SK-N-MC (cell line): ENCODE measurements around the gene TEX13D.

Experiments
- DNase-seq: peaks from one replicate; pipeline ENCODE4 v3.0.0-alpha.2; 2011; ENCODE audit warnings: low read depth, low spot score
- H3K27ac ChIP-seq: fragments of 200-600 bp; sonication (generic); 2 replicates; pipeline ENCODE4 v1.5.1; 2016; ENCODE audit warnings: mixed run types
- H3K36me3 ChIP-seq: fragments of 200-600 bp; sonication (generic); 2 replicates; pipeline ENCODE4 v1.6.1; 2017; ENCODE audit warnings: antibody characterized with exemption, low read length, mixed read lengths; ENCODE audit not compliant: insufficient read depth
- H3K4me3 ChIP-seq: fragments of 200-600 bp; sonication (generic); 2 replicates; pipeline ENCODE4 v1.5.1; 2016
- H3K9ac ChIP-seq: fragments of 200-600 bp; sonication (generic); 2 replicates; pipeline ENCODE4 v1.8.0; 2017; ENCODE audit warnings: mixed run types, mixed read lengths; ENCODE audit not compliant: insufficient read length
- H3K9me3 ChIP-seq: fragments of 200-600 bp; sonication (generic); 2 replicates; pipeline ENCODE4 v1.6.1; 2017; ENCODE audit warnings: low read depth, mild to moderate bottlenecking, antibody characterized with exemption, low read length, moderate library complexity, mixed read lengths
- EZH2 ChIP-seq: fragments of 200-600 bp; sonication (generic); IDR thresholded peaks from one replicate; pipeline ENCODE4 v1.6.1; 2017; ENCODE audit warnings: antibody characterized with exemption
- FOXP2 ChIP-seq: optimal IDR thresholded peaks from 2 replicates; pipeline ENCODE3; 2011; ENCODE audit warnings: mild to moderate bottlenecking, moderate library complexity; ENCODE audit not compliant: insufficient read depth; ENCODE audit errors: extremely low read length, control extremely low read depth
- POLR2AphosphoS5 ChIP-seq: IDR thresholded peaks from 2 replicates; pipeline ENCODE4 v1.6.1; 2012; ENCODE audit warnings: mild to moderate bottlenecking, low read depth, low read length, borderline replicate concordance

TEX13D gene

GRCh38 chrX:124369722-124370121 is 37.3 kb downstream of the TEX13D start:
- TF ChIP-seq EZH2 (no peak), FOXP2 (no peak), POLR2AphosphoS5 (no peak)
- no peaks in the 10 kb centered on the region for H3K36me3 ChIP-seq
- DNase-seq: no peak
- no peak overlapping the region for H3K9ac ChIP-seq
- no peak overlapping the region for H3K27ac ChIP-seq
- H3K9me3 ChIP-seq: no peaks in the 10 kb centered on the region
- no peak overlapping the region for H3K4me3 ChIP-seq

DNA sequence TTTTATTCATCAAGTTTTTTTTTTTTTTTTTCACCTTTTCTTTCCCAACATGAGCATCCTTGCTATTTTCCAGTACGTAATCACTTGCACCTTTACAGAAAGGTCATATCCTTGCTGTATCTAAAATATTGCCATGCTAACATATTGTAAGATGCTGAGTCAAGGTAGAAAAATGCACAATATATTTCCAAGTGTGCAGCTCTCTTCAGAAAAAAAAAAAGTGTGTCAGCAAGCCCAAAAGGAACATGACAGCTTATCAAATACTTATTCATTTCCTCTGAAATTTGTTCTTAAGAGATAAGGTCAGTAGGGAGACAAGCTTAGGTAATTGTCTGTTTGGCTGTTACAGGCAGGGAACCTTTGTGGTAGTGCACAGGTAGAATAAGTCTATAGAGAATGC is 40.9 kb downstream of the TEX13D start:
- Histone ChIP-seq H3K9ac (no peak overlapping the region), H3K27ac (no peak overlapping the region), H3K4me3 (no peak overlapping the region), H3K36me3 (no peaks in the 10 kb centered on the region), H3K9me3 (no peaks in the 10 kb centered on the region)
- DNase-seq: no peak
- no peak for TF ChIP-seq EZH2

GRCh38 chrX:124378643-124379042 is 46.2 kb downstream of the TEX13D start:
- peak overlapping the region; percentile 68 for H3K4me3 ChIP-seq
- DNase-seq: peak; percentile 63
- TF ChIP-seq FOXP2 (no peak), EZH2 (no peak), POLR2AphosphoS5 (peak; percentile 28; the same call in 1 of the 2 replicates)
- H3K36me3 ChIP-seq: no peaks in the 10 kb centered on the region
- H3K9ac ChIP-seq: peak overlapping the region; percentile 60
- peak overlapping the region; percentile 98 for H3K27ac ChIP-seq
- no peaks in the 10 kb centered on the region for H3K9me3 ChIP-seq

- Histone ChIP-seq H3K9ac (no peak overlapping the region), H3K9me3 (no peaks in the 10 kb centered on the region), H3K27ac (no peak overlapping the region), H3K4me3 (no peak overlapping the region), H3K36me3 (no peaks in the 10 kb centered on the region)
- DNase-seq: no peak
- no peak for TF ChIP-seq FOXP2
These were observed 50.9 kb downstream of the TEX13D start for GRCh38 chrX:124383354-124383753.

DNA sequence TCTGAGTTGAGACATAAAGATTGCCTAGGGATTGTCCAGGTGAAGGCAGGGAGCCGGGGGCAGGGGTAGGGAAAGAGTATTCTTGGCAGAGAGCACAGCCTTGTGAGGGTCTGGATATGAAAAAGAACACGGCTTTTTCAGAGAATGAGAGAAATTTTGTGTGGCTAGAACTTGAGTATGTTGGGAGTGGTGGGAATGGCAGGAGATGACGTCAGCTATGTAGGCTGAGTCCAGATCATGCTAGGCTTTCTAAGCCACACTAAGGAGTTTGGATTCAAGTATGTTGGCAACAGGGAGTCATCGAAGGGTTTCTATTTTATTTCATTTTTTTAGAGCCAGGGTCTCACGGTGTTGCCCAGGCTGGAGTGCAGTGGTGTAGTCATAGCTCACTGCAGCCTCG is 53.9 kb downstream of the TEX13D start:
- Histone ChIP-seq H3K9me3 (no peaks in the 10 kb centered on the region), H3K36me3 (no peaks in the 10 kb centered on the region), H3K4me3 (no peak overlapping the region), H3K9ac (no peak overlapping the region), H3K27ac (no peak overlapping the region)
- DNase-seq: no peak
- TF ChIP-seq FOXP2: no peak
- TF ChIP-seq EZH2: no peak
